Non-pigmented ciliary epithelial cell (primary cell): ENCODE data around the gene ATRNL1.

ENCODE experiments used
- DNase-seq: peaks from one replicate; pipeline ENCODE4 v3.0.0-alpha.2; 2010; ENCODE audit warnings: low read depth

The ATRNL1 gene

GRCh38 chr10:115982076-115982475 is 888.9 kb downstream of the ATRNL1 start:
- DNase-seq = no peak

GRCh38 chr10:115982526-115982925 is 889.4 kb downstream of the ATRNL1 start:
- DNase-seq = no peak

GRCh38 chr10:115985786-115986185 is 892.6 kb downstream of the ATRNL1 start:
- DNase-seq = no peak

- DNase-seq = no peak
These were observed 895.2 kb downstream of the ATRNL1 start for GRCh38 chr10:115988380-115988779.

GRCh38 chr10:115989621-115990020 is 896.5 kb downstream of the ATRNL1 start:
- peak; percentile 34 for DNase-seq

GRCh38 chr10:115992236-115992986 is 899.2 kb downstream of the ATRNL1 start:
- DNase-seq = no peak

- DNase-seq = no peak
These were observed 902.9 kb downstream of the ATRNL1 start for GRCh38 chr10:115996031-115996430.

GRCh38 chr10:115998301-115998700 is 905.1 kb downstream of the ATRNL1 start:
- DNase-seq = no peak
